Esophagus squamous epithelium (tissue), 5 donors: Measurements from ENCODE around the gene ANKRD1. TPM values are rescaled to one million over a fixed set of nuclear protein-coding genes. Genes with fewer than 3 reads are reported as not detected.

Experiments
- DNase-seq: peaks from one replicate; lab custom pipeline; 2025; lab: John Stamatoyannopoulos, UW
- H3K27ac ChIP-seq, 4 donors: fragments of 200-600 bp; sonication (generic); one replicate each; pipeline ENCODE4 v1.5.1; 2016 to 2019; ENCODE audit warnings: mild to moderate bottlenecking in 1 of 4
- H3K27me3 ChIP-seq, 4 donors: fragments of 200-600 bp; sonication (generic); 1 replicate in 3 of 4; 2 replicates in 1 of 4; pipeline versions ENCODE4 v1.5.1 to v1.6.0; 2017 to 2021; ENCODE audit warnings: antibody characterized with exemption in 1 of 4
- H3K36me3 ChIP-seq, 3 donors: fragments of 200-600 bp; sonication (generic); one replicate each; pipeline ENCODE4 v1.5.1; 2016 to 2019
- H3K4me1 ChIP-seq, 3 donors: fragments of 200-600 bp; sonication (generic); one replicate each; pipeline ENCODE4 v1.5.1; 2017 to 2019
- H3K4me3 ChIP-seq, 4 donors: fragments of 200-600 bp; sonication (generic); 1 replicate in 3 of 4; 2 replicates in 1 of 4; pipeline ENCODE4 v1.5.1; 2016 to 2019; ENCODE audit warnings: mild to moderate bottlenecking in 2 of 4, moderate library complexity in 1 of 4
- H3K9me3 ChIP-seq, 3 donors: fragments of 200-600 bp; sonication (generic); one replicate each; pipeline ENCODE4 v1.5.1; 2016 to 2019
- POLR2A ChIP-seq, 4 donors: fragments of 450-650 bp; IDR thresholded peaks; one replicate each; pipeline ENCODE4 v1.6.1; 2017; ENCODE audit warnings: antibody characterized with exemption in 4 of 4, mild to moderate bottlenecking in 4 of 4, moderate library complexity in 3 of 4
- WGBS, 2 donors: methylation state at CpG; one replicate each; pipeline ENCODE4 v1.1.5; 2018; 5-methylcytosine and 5-hydroxymethylcytosine counted together
- intact Hi-C: fragments of 100-400 bp; cut with DNase I; formaldehyde crosslinking; loops from one replicate; pipeline ENCODE4 v1.15.0; 2022
- total RNA-seq, 4 donors: library from RNA; depleted of rRNA; stranded (reverse); fragments of >200 nt; gene quantifications; one replicate each; pipeline ENCODE4 v1.1.0, GENCODE V29; 2016
- TF ChIP-seq, protein P1 (sequence below), 6 experiments: fragments of 450-650 bp in 4 of 6; fragments of 200-600 bp in 2 of 6; sonication (generic) in 2 of 6; IDR thresholded peaks; one replicate each; pipeline ENCODE4 v1.5.1; 2016 to 2019; ENCODE audit warnings: antibody characterized with exemption in 6 of 6, mild to moderate bottlenecking in 4 of 6, moderate library complexity in 4 of 6
- donor health status: DM: yes; HTN: yes; CAD: no.

Gene ANKRD1
- total RNA-seq, 4 donors from 2014 or later: not detected

DNA sequence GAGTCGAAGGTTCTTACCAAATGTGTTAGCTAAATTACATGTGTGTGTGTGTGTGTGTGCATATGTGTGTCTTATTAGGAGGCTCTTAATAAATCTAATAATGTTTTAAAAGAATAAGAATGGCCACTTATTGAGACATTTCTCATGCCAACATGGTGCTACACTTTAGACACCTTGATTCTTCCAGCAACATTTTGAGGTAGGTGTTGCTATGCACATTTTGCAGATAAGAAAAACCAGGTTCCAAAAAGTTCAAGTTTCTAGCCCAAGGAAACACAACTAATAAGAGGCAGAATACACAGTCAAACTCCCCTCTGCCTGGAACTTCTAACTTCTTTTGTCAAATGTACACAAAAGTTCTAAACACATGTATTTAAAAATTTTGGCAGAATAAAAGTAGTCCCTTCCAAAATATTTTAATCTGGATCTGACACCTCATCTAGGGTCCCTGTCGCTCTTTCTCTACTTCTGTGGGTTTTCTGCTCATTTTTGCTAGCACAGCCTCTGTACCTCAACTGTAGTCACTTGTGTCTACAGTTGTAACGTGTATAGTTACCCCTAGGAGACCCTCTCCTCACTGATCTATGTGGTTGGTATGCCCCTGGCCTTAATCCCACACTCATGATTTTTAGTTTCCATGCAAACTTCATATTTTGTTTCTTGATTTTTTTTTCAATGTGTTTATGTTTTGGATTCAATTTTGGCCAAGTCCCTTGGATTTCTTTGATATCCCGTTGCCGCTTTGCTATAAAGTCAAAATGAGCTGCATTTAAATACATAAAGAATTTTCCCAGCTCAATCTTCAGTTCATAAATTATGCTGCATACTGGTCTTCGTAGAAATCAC, 4.3 kb downstream of the ANKRD1 start:
- Histone ChIP-seq H3K9me3 (no peaks in the 10 kb centered on the region), H3K27me3 (peaks cover 0 to 14% (median 0%) of the 10 kb centered on the region in 4 donors), H3K4me3 (no peak overlapping the region), H3K36me3 (no peaks in the 10 kb centered on the region), H3K4me1 (peaks cover 0 to 13% (median 4%) of the 10 kb centered on the region in 3 donors), H3K27ac (no peak overlapping the region)
- TF ChIP-seq POLR2A (IDR thresholded peaks at IDR 0.05): no peak
- TF ChIP-seq, protein P1, sequence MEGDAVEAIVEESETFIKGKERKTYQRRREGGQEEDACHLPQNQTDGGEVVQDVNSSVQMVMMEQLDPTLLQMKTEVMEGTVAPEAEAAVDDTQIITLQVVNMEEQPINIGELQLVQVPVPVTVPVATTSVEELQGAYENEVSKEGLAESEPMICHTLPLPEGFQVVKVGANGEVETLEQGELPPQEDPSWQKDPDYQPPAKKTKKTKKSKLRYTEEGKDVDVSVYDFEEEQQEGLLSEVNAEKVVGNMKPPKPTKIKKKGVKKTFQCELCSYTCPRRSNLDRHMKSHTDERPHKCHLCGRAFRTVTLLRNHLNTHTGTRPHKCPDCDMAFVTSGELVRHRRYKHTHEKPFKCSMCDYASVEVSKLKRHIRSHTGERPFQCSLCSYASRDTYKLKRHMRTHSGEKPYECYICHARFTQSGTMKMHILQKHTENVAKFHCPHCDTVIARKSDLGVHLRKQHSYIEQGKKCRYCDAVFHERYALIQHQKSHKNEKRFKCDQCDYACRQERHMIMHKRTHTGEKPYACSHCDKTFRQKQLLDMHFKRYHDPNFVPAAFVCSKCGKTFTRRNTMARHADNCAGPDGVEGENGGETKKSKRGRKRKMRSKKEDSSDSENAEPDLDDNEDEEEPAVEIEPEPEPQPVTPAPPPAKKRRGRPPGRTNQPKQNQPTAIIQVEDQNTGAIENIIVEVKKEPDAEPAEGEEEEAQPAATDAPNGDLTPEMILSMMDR (IDR thresholded peaks at IDR 0.05): no peak
- intact Hi-C loops: no loop called here
- no peak for DNase-seq
- WGBS, 2 donors: 79 to 90% methylated on average over 6 of the region's 6 CpGs

DNA sequence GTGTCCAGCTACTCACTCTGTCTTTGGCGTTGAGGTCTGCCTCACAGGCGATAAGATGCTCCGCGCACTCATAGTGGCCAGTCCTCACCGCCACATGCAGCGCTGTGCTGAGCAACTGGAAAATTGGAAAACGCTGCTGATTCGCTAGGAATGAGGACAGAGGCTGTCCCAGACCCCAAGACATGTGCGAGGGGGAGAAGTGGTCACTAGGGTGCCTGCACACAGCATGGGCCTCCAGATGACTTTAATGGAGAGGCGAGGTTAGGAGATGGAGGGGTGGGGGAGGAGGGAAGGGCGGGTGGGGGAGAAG, 5.2 kb downstream of the ANKRD1 start:
- DNase-seq: no peak
- H3K4me3 ChIP-seq: no peak overlapping the region
- H3K27me3 ChIP-seq: peaks cover 0 to 7% (median 0%) of the 10 kb centered on the region in 4 donors
- H3K36me3 ChIP-seq: no peaks in the 10 kb centered on the region
- H3K4me1 ChIP-seq: peaks cover 0 to 16% (median 4%) of the 10 kb centered on the region in 3 donors
- no peak overlapping the region for H3K27ac ChIP-seq
- intact Hi-C loops: no loop called here
- no peaks in the 10 kb centered on the region for H3K9me3 ChIP-seq
- TF ChIP-seq POLR2A (IDR thresholded peaks at IDR 0.05): no peak
- TF ChIP-seq, protein P1 (IDR thresholded peaks at IDR 0.05): no peak
- 70 to 93% methylated on average over 2 to 8 of the region's 11 CpGs for WGBS, 2 donors

- intact Hi-C loops: no loop called here
- peaks cover 0 to 16% (median 4%) of the 10 kb centered on the region in 3 donors for H3K4me1 ChIP-seq
- H3K9me3 ChIP-seq: no peaks in the 10 kb centered on the region
- H3K27me3 ChIP-seq: peaks cover 0 to 5% (median 0%) of the 10 kb centered on the region in 4 donors
- 78 to 91% methylated on average over 9 to 10 of the region's 10 CpGs for WGBS, 2 donors
- no peak overlapping the region for H3K4me3 ChIP-seq
- no peak overlapping the region for H3K27ac ChIP-seq
- no peak for DNase-seq
- TF ChIP-seq, protein P1 (IDR thresholded peaks at IDR 0.05): no peak
- TF ChIP-seq POLR2A (IDR thresholded peaks at IDR 0.05): no peak
- no peaks in the 10 kb centered on the region for H3K36me3 ChIP-seq
These were observed 5.7 kb downstream of the ANKRD1 start for GRCh38 chr10:90914992-90915765.

DNA sequence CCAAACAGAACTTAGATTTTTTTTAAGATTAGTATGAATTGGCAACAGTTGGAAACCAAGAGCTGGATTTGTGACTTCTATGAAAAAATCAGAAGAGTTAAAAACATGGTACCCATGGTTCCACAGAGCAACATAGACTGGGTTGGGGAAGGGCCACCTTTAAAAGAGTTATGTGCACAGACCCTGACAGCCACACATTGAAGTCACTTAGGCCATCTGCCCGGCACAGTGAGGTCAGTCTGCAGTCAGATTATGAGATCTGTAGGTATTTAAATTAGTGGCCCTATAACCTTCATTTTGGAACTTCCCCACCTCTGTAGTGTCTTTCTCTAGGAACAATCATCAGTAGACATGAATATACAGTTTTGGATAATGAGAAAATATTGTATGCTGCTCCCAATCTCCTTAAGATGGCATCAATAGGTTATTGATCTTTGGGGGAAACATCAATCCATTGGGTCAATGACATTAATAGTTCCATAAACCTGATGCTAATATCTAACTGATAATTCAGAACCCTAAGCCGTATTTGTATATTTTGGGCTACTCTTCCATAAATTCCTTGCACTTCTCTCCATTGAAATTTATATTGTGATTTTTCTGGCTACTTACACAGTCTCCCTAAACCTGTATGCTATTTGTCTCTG, 7.0 kb downstream of the ANKRD1 start:
- Histone ChIP-seq H3K9me3 (no peaks in the 10 kb centered on the region), H3K36me3 (no peaks in the 10 kb centered on the region), H3K27ac (no peak overlapping the region), H3K4me1 (peaks cover 0 to 16% (median 4%) of the 10 kb centered on the region in 3 donors), H3K4me3 (no peak overlapping the region), H3K27me3 (no peaks in the 10 kb centered on the region)
- DNase-seq: no peak
- TF ChIP-seq, protein P1 (IDR thresholded peaks at IDR 0.05): no peak
- TF ChIP-seq POLR2A (IDR thresholded peaks at IDR 0.05): no peak
- WGBS, 2 donors: 91 to 98% methylated on average over 2 of the region's 2 CpGs
- intact Hi-C loops: no loop called here
